ENCODE results near the gene BLM. TPM values are rescaled to one million over a fixed set of nuclear protein-coding genes. Genes with fewer than 3 reads are reported as not detected.
"Not testable (repeated sequence)": the region's sequence is repeated elsewhere in the genome, so short reads cannot be mapped to it uniquely, and the experiment has no call there.

BLM gene
- 3.0 and 5.1 TPM in 2 replicates for total RNA-seq

DNA sequence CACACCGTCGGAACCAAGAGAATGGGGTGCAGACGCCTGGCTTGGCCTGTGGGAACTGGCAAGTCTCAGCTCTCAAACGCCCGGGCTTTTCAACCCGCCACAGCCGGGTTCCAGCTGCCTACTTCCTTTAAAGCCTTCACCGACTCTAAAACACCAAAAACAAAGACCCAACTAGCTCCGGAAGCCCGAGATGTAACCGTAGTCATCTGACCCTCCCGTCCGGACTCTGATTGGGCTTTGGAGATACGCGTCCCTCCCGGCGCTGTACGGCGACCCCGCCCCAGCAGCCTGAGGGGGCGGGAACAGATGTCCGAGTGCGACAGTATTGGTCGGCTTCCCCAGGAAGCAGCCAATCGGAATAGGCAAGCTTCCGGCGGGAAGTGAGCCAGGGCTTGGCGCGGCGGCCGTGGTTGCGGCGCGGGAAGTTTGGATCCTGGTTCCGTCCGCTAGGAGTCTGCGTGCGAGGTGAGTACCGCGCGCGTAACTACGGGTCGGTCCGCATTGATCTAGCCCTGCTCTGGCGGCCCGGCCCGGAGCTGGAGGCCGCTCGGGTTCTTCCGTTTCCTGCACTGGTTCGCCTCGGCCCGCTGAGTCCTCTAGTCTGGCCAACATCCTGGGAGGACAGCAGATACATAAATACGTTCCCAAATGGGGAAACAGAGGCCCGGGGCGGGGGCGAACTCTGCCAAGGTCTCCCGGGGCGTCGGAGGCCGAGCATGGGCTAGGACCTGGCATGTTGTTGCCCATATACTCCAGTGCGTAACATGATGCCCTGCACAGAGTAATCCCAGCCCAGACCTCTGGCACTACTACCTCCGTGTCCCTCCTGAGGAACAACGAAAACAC, at the start of gene BLM:
Gene BLM, plus strand, starts transcription at position 371 of the 846 bp plus-strand sequence. CDS start 30,047 bp downstream, outside the sequence.
- peak; percentile 94 to 98 for DNase-seq (ENCODE audit: low read depth in 2 of 2)

- DNase-seq (ENCODE audit: low read depth in 2 of 2): not testable (repeated sequence)
These were observed 49.3 kb upstream of the BLM start for GRCh38 chr15:90667755-90668345.

DNA sequence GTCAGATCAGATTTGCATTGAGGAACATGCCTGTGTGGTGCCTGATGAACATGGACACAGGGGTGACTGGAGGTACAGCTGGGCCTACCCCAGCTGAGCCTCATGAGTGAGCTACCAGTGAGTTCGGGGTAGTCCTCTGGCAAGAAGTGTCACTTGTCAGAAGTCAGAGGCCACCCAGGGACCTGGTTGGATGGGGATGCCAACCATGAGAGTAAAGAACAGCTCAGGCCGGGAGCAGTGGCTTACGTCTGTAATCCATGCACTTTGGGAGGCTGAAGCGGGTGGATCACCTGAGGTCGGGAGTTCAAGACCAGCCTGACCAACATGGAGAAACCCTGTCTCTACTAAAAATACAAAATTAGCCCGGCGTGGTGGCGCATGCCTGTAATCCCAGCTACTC, 46.5 kb upstream of the BLM start:
- not testable (repeated sequence) for DNase-seq (ENCODE audit: low read depth in 2 of 2)

DNA sequence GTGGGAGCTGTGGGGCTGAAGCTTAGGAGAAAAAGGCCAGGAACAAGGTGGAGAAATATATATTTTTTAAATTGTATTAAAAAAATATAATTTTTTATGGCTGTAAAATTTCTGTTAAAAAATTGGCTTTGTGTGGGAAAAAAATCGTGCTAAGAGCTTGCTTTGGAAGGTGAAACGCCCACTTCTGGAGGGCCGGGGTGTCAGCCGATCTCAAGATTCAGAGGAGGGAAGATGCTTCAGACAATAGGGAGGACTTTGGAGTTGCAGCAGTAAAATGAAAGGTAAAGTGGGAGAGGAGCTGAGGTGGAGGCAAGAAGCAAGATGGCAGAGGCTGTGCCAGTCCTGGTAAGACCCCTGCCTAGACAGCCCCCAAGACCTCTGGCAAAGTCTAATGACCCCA, 45.9 kb upstream of the BLM start:
- no peak for DNase-seq (ENCODE audit: low read depth in 2 of 2)

GRCh38 chr15:90673357-90673756, 43.8 kb upstream of the BLM start:
- not testable (repeated sequence) for DNase-seq (ENCODE audit: low read depth in 2 of 2)

DNA sequence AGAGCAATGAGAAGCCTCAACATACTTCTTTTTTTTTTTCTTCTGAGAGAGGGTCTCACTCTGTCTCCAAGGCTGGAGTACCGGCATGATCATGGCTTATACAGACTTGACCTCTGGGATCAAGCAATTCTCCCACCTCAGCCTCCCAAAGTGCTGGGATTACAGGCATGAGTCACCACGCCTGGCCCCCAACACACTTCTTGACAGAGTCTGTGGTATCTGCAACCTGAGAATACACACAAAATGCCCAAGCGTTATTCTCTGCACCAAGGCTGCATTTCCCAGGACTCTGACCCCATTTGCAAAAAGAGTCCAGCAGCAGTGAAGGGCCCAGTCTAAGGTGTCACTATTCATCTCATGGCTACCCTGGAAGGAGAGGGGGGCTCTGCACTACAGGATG, 42.7 kb upstream of the BLM start:
- no peak for DNase-seq (ENCODE audit: low read depth in 2 of 2)

GRCh38 chr15:90675464-90675863, 41.7 kb upstream of the BLM start:
- no peak for DNase-seq (ENCODE audit: low read depth in 2 of 2)

DNA sequence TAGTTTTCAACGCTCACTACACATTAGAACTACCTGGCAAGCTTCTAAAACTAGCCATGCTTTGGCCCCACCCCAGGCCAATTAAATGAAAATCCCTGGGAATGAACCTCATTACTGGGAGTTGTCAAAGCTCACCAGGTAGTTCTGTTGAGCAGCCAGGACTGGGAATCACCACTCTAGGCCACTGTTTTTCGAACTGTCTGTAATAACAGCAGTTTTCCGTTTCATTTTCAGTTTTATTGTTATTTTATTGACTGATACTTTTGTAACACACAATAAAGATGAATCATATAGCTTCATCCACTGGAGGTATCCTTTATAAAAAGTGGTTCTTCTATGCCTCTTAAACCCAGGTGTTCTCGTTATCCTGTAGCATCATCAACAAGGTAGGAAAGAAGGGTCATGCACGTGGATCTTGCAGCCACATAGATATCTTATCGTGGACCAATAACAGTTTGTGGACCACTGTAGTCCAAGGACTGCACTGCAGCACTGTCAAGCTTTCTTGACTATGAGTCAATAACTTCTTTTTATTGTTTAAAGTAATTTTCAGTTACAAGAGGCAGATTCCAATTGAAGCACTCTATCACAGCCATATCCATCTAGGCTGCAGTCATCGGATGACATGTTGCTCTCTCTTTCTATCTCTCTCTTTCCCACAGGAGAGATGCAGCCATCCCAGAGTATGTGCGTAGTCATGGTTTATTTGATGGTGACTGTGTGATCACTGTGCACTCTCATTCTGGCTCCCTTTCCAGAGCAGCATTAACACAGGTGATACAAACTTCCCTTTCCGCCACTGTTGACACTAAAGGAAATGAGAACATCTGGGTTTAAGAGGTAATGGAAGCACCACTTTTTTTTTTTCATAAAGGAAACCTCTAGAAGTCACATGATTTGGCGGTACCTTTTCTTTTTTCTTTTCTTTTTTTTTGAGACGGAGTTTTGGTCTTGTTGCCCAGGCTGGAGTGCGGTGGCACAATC, 39.0 kb upstream of the BLM start:
- peak in 1 of 2 donors; percentile 17 for DNase-seq (ENCODE audit: low read depth in 2 of 2)

- no peak for DNase-seq (ENCODE audit: low read depth in 2 of 2)
These were observed 37.2 kb upstream of the BLM start for GRCh38 chr15:90679959-90680358.

- no peak for DNase-seq (ENCODE audit: low read depth in 2 of 2)
These were observed 36.7 kb upstream of the BLM start for GRCh38 chr15:90680371-90680935.

DNA sequence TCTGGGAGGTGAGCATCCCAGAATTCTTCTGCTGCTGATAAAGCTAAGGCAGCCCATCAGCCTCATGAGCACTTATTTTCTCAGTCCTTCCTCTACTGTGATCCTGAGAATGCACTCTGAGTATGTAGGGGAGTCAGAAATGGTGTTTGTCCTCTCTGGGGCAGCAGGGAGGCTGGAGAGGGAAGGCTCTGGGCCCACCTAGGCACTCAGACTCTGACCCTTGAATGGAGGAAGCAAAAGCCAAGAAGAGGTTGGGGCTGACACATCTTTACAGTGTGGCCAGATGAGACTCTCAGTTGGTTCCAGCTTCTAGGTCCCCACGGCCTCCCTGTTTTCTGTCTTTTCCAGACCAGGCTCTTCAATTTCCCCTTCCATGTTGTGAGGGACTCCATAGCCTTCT, 36.1 kb upstream of the BLM start:
- no peak for DNase-seq (ENCODE audit: low read depth in 2 of 2)

GRCh38 chr15:90681480-90681879, 35.7 kb upstream of the BLM start:
- DNase-seq (ENCODE audit: low read depth in 2 of 2): peak in 1 of 2 donors; percentile 25

- DNase-seq (ENCODE audit: low read depth in 2 of 2): no peak
These were observed 33.8 kb upstream of the BLM start for GRCh38 chr15:90683371-90683770.

- no peak for DNase-seq (ENCODE audit: low read depth in 2 of 2)
These were observed 33.3 kb upstream of the BLM start for GRCh38 chr15:90683876-90684275.

GRCh38 chr15:90684281-90684680, 32.9 kb upstream of the BLM start:
- no peak for DNase-seq (ENCODE audit: low read depth in 2 of 2)

- DNase-seq (ENCODE audit: low read depth in 2 of 2): no peak
These were observed 31.3 kb upstream of the BLM start for GRCh38 chr15:90685591-90686434.

DNA sequence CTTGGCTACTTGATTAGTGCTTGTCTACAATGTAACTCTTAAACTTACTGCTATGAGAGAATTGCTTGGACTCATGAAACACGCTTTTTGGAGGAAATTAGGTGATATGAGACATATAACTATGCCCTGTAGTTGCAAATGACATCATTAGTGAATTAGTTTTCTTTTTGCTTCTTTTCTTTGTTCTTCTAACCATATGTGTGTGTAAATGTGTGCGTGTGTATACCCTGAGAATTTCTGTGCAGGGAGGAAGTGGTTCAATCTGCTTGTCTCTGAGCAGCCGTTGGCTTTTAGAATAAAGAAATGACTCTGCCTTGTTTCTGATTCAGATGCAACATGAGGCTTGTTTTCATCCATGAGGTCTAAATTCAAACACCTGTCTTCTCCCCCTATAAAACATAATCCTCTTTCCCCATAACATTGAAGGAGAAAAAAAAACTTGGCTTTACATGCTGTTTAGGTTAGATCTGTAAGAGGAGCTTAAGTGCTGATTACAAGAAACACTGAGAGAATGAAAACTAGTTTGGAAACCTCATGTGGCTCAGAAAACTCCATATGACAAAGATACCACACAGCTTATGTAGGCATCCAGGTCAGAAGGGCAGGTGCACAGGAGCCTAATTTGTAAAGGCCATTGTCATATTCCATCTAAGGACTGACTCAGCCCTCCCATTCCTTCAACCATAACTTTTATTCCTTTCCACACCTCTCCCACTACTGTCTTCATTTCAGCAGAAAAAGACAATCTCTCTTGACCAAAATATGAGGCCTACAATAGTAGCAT, 30.5 kb upstream of the BLM start:
- no peak for DNase-seq (ENCODE audit: low read depth in 2 of 2)

GRCh38 chr15:90689326-90689961, 27.7 kb upstream of the BLM start:
- DNase-seq (ENCODE audit: low read depth in 2 of 2): not testable (repeated sequence)

GRCh38 chr15:90690585-90690984, 26.6 kb upstream of the BLM start:
- DNase-seq (ENCODE audit: low read depth in 2 of 2): no peak
